Ovary (tissue), 9 donors: ENCODE data around the gene DAG1. TPM values are rescaled to one million over a fixed set of nuclear protein-coding genes. Genes with fewer than 3 reads are reported as not detected.

Experiments
- DNase-seq, 5 donors: peaks; one replicate each; pipeline ENCODE4 v3.0.0-alpha.2; 2019 to 2020
- H3K27ac ChIP-seq, 2 donors: fragments of 200-600 bp; one replicate each; pipeline versions ENCODE4 v1.5.1 to v1.8.0; 2019 to 2022
- H3K27me3 ChIP-seq: fragments of 200-600 bp; one replicate; pipeline ENCODE4 v1.8.0; 2022
- H3K36me3 ChIP-seq: fragments of 200-600 bp; sonication (generic); one replicate; pipeline ENCODE4 v1.5.1; 2019
- H3K4me1 ChIP-seq: one replicate; pipeline ENCODE4 v1.8.1; 2013; ENCODE audit warnings: mild to moderate bottlenecking, moderate library complexity; ENCODE audit not compliant: insufficient read depth
- H3K4me3 ChIP-seq: fragments of 200-600 bp; sonication (generic); one replicate; pipeline ENCODE4 v1.5.1; 2017
- H3K9me3 ChIP-seq, 2 donors: fragments of 200-600 bp in 1 of 2; sonication (generic) in 1 of 2; one replicate each; pipeline versions ENCODE4 v1.5.1 to v1.8.1; 2013 to 2019; ENCODE audit warnings: mild to moderate bottlenecking in 1 of 2, moderate library complexity in 1 of 2
- CTCF ChIP-seq, 3 donors: fragments of 450-650 bp in 2 of 3; fragments of 200-600 bp in 1 of 3; IDR thresholded peaks; one replicate each; pipeline versions ENCODE4 v1.5.1 to v1.8.0; 2016 to 2022; ENCODE audit warnings: antibody characterized with exemption in 3 of 3, mild to moderate bottlenecking in 1 of 3
- EP300 ChIP-seq: sonication (generic); formaldehyde crosslinking; IDR thresholded peaks from one replicate; pipeline ENCODE4 v1.6.1; 2017; ENCODE audit warnings: antibody characterized with exemption
- POLR2A ChIP-seq: fragments of 450-650 bp; IDR thresholded peaks from one replicate; pipeline ENCODE4 v1.6.1; 2017; ENCODE audit warnings: antibody characterized with exemption, mild to moderate bottlenecking, moderate library complexity
- WGBS, 3 donors: extraction: QIAGEN DNeasy Blood & Tissue Kit in 1 of 3; methylation state at CpG; one replicate each; pipeline versions ENCODE4 v1.1.5 to v1.1.7; 2013 to 2017; 5-methylcytosine and 5-hydroxymethylcytosine counted together
- intact Hi-C, 4 donors: fragments of 100-400 bp; cut with DNase I; formaldehyde crosslinking; loops; one replicate each; pipeline versions ENCODE4 v1.11.0 to v1.15.1; 2022 to 2023
- polyA plus RNA-seq, 2 donors: library from polyadenylated mRNA; stranded (reverse); fragments of 200-250 nt in 1 of 2; fragments of 350-450 nt in 1 of 2; fragmentation: Illumina TruSeq in 1 of 2; extraction: RNeasy Lipid Tissue Mini Kit (QIAGEN cat#74804) in 1 of 2; gene quantifications; one replicate each; pipeline ENCODE4 v1.2.3, GENCODE V29; 2013 to 2014
- total RNA-seq, 7 donors: library from RNA; depleted of rRNA in 2 of 7; stranded (reverse); fragments of >200 nt in 2 of 7; fragmentation: NEBNext Ultra II Directional in 3 of 7; extraction: Animal tissue kit (Norgen Biotek cat#: 25700) in 3 of 7; gene quantifications; one replicate each; pipeline versions ENCODE4 v1.1.0 to v1.2.4, GENCODE V29; 2016 to 2023
- donor health status: DM: no; HTN: no; CAD: no; lungs with moderate emphysema.
- donor health status: DM: no; HTN: no; CAD: no.
- donor health status: Bipolar disorder and iron deficiency.
- donor health status: DM: yes; HTN: yes; CAD: no.
- donor health status: DM: no; HTN: no; CAD: no.
- donor health status: DM: yes; HTN: yes; CAD: no.

Gene DAG1
- total and polyA plus RNA-seq, 9 donors: 22.1 to 90.7 (median 59.3) TPM

- no peaks in the 10 kb centered on the region for H3K36me3 ChIP-seq
- intact Hi-C loops: no loop called here
- TF ChIP-seq POLR2A: no peak
- no peak for TF ChIP-seq EP300
- no peak for TF ChIP-seq CTCF (IDR thresholded peaks at IDR 0.05)
- no peak overlapping the region for H3K27ac ChIP-seq
- H3K4me1 ChIP-seq: no peaks in the 10 kb centered on the region
- no peaks in the 10 kb centered on the region for H3K27me3 ChIP-seq
- no peak overlapping the region for H3K4me3 ChIP-seq
- 90 to 92% (median 91%) methylated on average over 4 of the region's 4 CpGs for WGBS, 3 donors
- DNase-seq: no peak
- H3K9me3 ChIP-seq: no peaks in the 10 kb centered on the region
Measured at GRCh38 chr3:49563766-49564165, 93.7 kb downstream of the DAG1 start.

- Histone ChIP-seq H3K4me1 (no peaks in the 10 kb centered on the region), H3K27me3 (no peaks in the 10 kb centered on the region), H3K9me3 (no peaks in the 10 kb centered on the region), H3K4me3 (no peak overlapping the region), H3K27ac (no peak overlapping the region), H3K36me3 (no peaks in the 10 kb centered on the region)
- 74 to 85% (median 84%) methylated on average over 2 of the region's 2 CpGs for WGBS, 3 donors
- intact Hi-C loops: no loop called here
- TF ChIP-seq CTCF (IDR thresholded peaks at IDR 0.05): no peak
- DNase-seq: no peak
Measured at GRCh38 chr3:49566312-49566711, 96.2 kb downstream of the DAG1 start.

- H3K27me3 ChIP-seq: no peaks in the 10 kb centered on the region
- H3K9me3 ChIP-seq: no peaks in the 10 kb centered on the region
- TF ChIP-seq EP300 (no peak), POLR2A (no peak), CTCF (IDR thresholded peaks at IDR 0.05) (no peak)
- no peak overlapping the region for H3K27ac ChIP-seq
- H3K36me3 ChIP-seq: no peaks in the 10 kb centered on the region
- no peak for DNase-seq
- no peaks in the 10 kb centered on the region for H3K4me1 ChIP-seq
- 38 to 62% (median 61%) methylated on average over 2 of the region's 2 CpGs for WGBS, 3 donors
- no peak overlapping the region for H3K4me3 ChIP-seq
- intact Hi-C loops: no loop called here
Measured at GRCh38 chr3:49567406-49567805, 97.3 kb downstream of the DAG1 start.

- intact Hi-C loops: no loop called here
- no peaks in the 10 kb centered on the region for H3K9me3 ChIP-seq
- DNase-seq: no peak
- no peaks in the 10 kb centered on the region for H3K36me3 ChIP-seq
- no peaks in the 10 kb centered on the region for H3K4me1 ChIP-seq
- no peak overlapping the region for H3K4me3 ChIP-seq
- H3K27me3 ChIP-seq: no peaks in the 10 kb centered on the region
- TF ChIP-seq POLR2A (no peak), CTCF (IDR thresholded peaks at IDR 0.05) (no peak), EP300 (no peak)
- H3K27ac ChIP-seq: no peak overlapping the region
Measured at GRCh38 chr3:49568965-49569364, 98.9 kb downstream of the DAG1 start.
